HCT116 (cell line): Measurements from ENCODE around the gene SNAP29. TPM values are rescaled to one million over a fixed set of nuclear protein-coding genes. Genes with fewer than 3 reads are reported as not detected.

ENCODE experiments used
- ATAC-seq: fragments of 200-7000 bp; cut with Tn5 transposase; 2 replicates; pipeline ENCODE4 v1.9.1; 2020; ENCODE audit warnings: mild to moderate bottlenecking, moderate library complexity
- BruUV-seq: library from RNA; stranded (reverse); fragments of 400-500 nt; replicated peaks from 2 replicates; lab custom pipeline; 2021; lab: Mats Ljungman, UMichigan
- CTCF ChIA-PET: fragments of 300-600 bp; sonication (Branson Sonifier 250); formaldehyde crosslinking; loops from one replicate; lab custom pipeline; 2021; ENCODE audit warnings: antibody characterized with exemption; lab: Charles Lee
- POLR2A ChIA-PET: fragments of 300-600, 350-600 bp; sonication (Branson Sonifier 250); formaldehyde crosslinking; loops from one replicate; lab custom pipeline; 2021; ENCODE audit warnings: antibody characterized with exemption; lab: Charles Lee
- RAD21 ChIA-PET, 2 experiments: fragments of 300-600 bp; sonication (Branson Sonifier 250); formaldehyde crosslinking; loops; one replicate each; lab custom pipeline; 2023; ENCODE audit warnings: low total read pairs in 2 of 2; ENCODE audit not compliant: uncharacterized antibody in 2 of 2, unreplicated experiment in 2 of 2, low non-redundant PET in 1 of 2; lab: Charles Lee
- DNase-seq: peaks from one replicate; pipeline ENCODE4 v3.0.0-alpha.2; 2010; ENCODE audit warnings: low read depth, low spot score
- H2AFZ ChIP-seq: fragments of 200-600 bp; shearing (Covaris generic), sonication (generic); 2 replicates; pipeline ENCODE4 v1.6.1; 2017; ENCODE audit warnings: low read depth, mixed run types, mixed read lengths, antibody characterized with exemption, low read length; ENCODE audit not compliant: poor library complexity, severe bottlenecking
- H3K27ac ChIP-seq: 2 replicates; pipeline ENCODE4 v1.5.1; 2012; ENCODE audit warnings: low read depth, low read length
- H3K27me3 ChIP-seq: fragments of 200-600 bp; sonication (generic); 2 replicates; pipeline ENCODE4 v1.6.1; 2016; ENCODE audit warnings: mixed run types, low read length, mixed read lengths; ENCODE audit not compliant: insufficient read depth
- H3K36me3 ChIP-seq, 2 experiments: fragments of 200-500 bp in 1 of 2; fragments of 200-600 bp in 1 of 2; sonication (Bioruptor generic) in 1 of 2; sonication (generic) in 1 of 2; 2 replicates each; pipeline versions ENCODE4 v1.5.1 to v1.6.1; 2014 to 2016; ENCODE audit warnings: low read length in 2 of 2, inconsistent platforms in 1 of 2, mixed read lengths in 1 of 2, mixed run types in 1 of 2; ENCODE audit not compliant: insufficient read depth in 2 of 2, control insufficient read depth in 1 of 2
- H3K4me1 ChIP-seq, 2 experiments: fragments of 200-600 bp in 1 of 2; sonication (generic) in 1 of 2; 2 replicates each; pipeline versions ENCODE4 v1.5.1 to v1.6.1; 2012 to 2017; ENCODE audit warnings: low read length in 2 of 2, inconsistent platforms in 1 of 2, mild to moderate bottlenecking in 1 of 2, mixed read lengths in 1 of 2, mixed run types in 1 of 2, moderate library complexity in 1 of 2; ENCODE audit not compliant: insufficient read depth in 2 of 2, control insufficient read depth in 1 of 2
- H3K4me2 ChIP-seq: fragments of 200-600 bp; sonication (generic); 2 replicates; pipeline ENCODE4 v1.6.1; 2017; ENCODE audit warnings: mixed run types, low read length, mixed read lengths
- H3K4me3 ChIP-seq, 2 experiments: fragments of 200-600 bp in 1 of 2; sonication (generic) in 1 of 2; replicated peaks in 1 of 2; 2 replicates each; pipeline ENCODE4 v1.5.1; 2011 to 2016; ENCODE audit warnings: low read length in 2 of 2, control low read depth in 1 of 2, low read depth in 1 of 2, mild to moderate bottlenecking in 1 of 2, mixed read lengths in 1 of 2, mixed run types in 1 of 2
- H3K79me2 ChIP-seq: fragments of 200-600 bp; sonication (generic); 2 replicates; pipeline ENCODE4 v1.6.1; 2017; ENCODE audit warnings: mild to moderate bottlenecking, mixed run types, low read length, moderate library complexity, mixed read lengths; ENCODE audit not compliant: insufficient read depth
- H3K9ac ChIP-seq: fragments of 200-600 bp; sonication (generic); 2 replicates; pipeline ENCODE4 v1.6.1; 2016; ENCODE audit warnings: low read length, mixed read lengths
- H3K9me2 ChIP-seq: fragments of 200-600 bp; sonication (generic), shearing (Covaris generic); 2 replicates; pipeline ENCODE4 v1.6.1; 2017; ENCODE audit warnings: mixed run types, mild to moderate bottlenecking, moderate library complexity; ENCODE audit not compliant: insufficient read depth
- H3K9me3 ChIP-seq, 2 experiments: fragments of 200-500 bp in 1 of 2; fragments of 200-600 bp in 1 of 2; sonication (Bioruptor generic) in 1 of 2; sonication (generic) in 1 of 2; 2 replicates each; pipeline ENCODE4 v1.6.1; 2014 to 2017; ENCODE audit warnings: low read length in 2 of 2, mixed read lengths in 2 of 2, inconsistent platforms in 1 of 2, low read depth in 1 of 2, mild to moderate bottlenecking in 1 of 2, mixed run types in 1 of 2, moderate library complexity in 1 of 2; ENCODE audit not compliant: control insufficient read depth in 1 of 2, insufficient read depth in 1 of 2
- H4K20me1 ChIP-seq: fragments of 200-600 bp; sonication (generic), shearing (Covaris generic); 2 replicates; pipeline ENCODE4 v1.6.1; 2017; ENCODE audit warnings: mixed run types, mild to moderate bottlenecking, moderate library complexity; ENCODE audit not compliant: insufficient read depth
- ATF3 ChIP-seq: IDR thresholded peaks from 2 replicates; pipeline ENCODE4 v1.6.1; 2012
- CBX3 ChIP-seq: IDR thresholded peaks from 2 replicates; pipeline ENCODE4 v1.6.1; 2012; ENCODE audit warnings: low read depth
- CEBPB ChIP-seq: IDR thresholded peaks from 2 replicates; pipeline ENCODE4 v1.6.1; 2012; ENCODE audit warnings: low read depth
- EGR1 ChIP-seq: IDR thresholded peaks from 2 replicates; pipeline ENCODE4 v1.6.1; 2012; ENCODE audit warnings: low read depth
- ELF1 ChIP-seq: IDR thresholded peaks from 2 replicates; pipeline ENCODE4 v1.6.1; 2012; ENCODE audit warnings: low read depth, borderline replicate concordance
- EZH2 ChIP-seq: fragments of 200-600 bp; sonication (generic); IDR thresholded peaks from 2 replicates; pipeline ENCODE4 v1.6.1; 2017; ENCODE audit warnings: antibody characterized with exemption, mixed run types
- EZH2phosphoT487 ChIP-seq: fragments of 200-600 bp; IDR thresholded peaks from 2 replicates; pipeline ENCODE4 v1.6.1; 2018; ENCODE audit warnings: antibody characterized with exemption, borderline replicate concordance
- FOSL1 ChIP-seq: IDR thresholded peaks from 2 replicates; pipeline ENCODE4 v1.6.1; 2012; ENCODE audit warnings: low read depth
- POLR2A ChIP-seq: IDR thresholded peaks from 2 replicates; pipeline ENCODE4 v1.7.0; 2011; ENCODE audit warnings: borderline replicate concordance; ENCODE audit not compliant: insufficient read depth, insufficient read length; ENCODE audit errors: extremely low read depth
- POLR2AphosphoS5 ChIP-seq: IDR thresholded peaks from 2 replicates; pipeline ENCODE4 v1.6.1; 2011; ENCODE audit warnings: mild to moderate bottlenecking, low read depth, low read length, moderate library complexity
- RAD21 ChIP-seq: IDR thresholded peaks from 2 replicates; pipeline ENCODE4 v1.6.1; 2012; ENCODE audit warnings: low read depth, mild to moderate bottlenecking
- SIN3A ChIP-seq: IDR thresholded peaks from 2 replicates; pipeline ENCODE4 v1.6.1; 2012; ENCODE audit warnings: low read depth
- YY1 ChIP-seq: IDR thresholded peaks from 2 replicates; pipeline ENCODE4 v1.6.1; 2011; ENCODE audit warnings: low read length, low read depth, moderate library complexity, mild to moderate bottlenecking; ENCODE audit not compliant: insufficient replicate concordance; ENCODE audit errors: extremely low read depth
- ZNF274 ChIP-seq: fragments of 200-500 bp; sonication (Bioruptor generic); IDR thresholded peaks from 2 replicates; pipeline ENCODE4 v1.6.1; 2014; ENCODE audit warnings: mild to moderate bottlenecking, low read depth, low read length, inconsistent platforms
- intact Hi-C: fragments of 100-400 bp; cut with micrococcal nuclease; formaldehyde crosslinking; loops from 2 replicates; pipeline ENCODE4 v1.10.0; 2022
- total RNA-seq: library from RNA; stranded (reverse); gene quantifications from one replicate; pipeline ENCODE4 v1.2.1, GENCODE V29; 2021; ENCODE audit not compliant: unreplicated experiment
- TF ChIP-seq, protein P1 (sequence below): IDR thresholded peaks from 2 replicates; pipeline ENCODE4 v1.6.1; 2012
- TF ChIP-seq, protein P2 (sequence below): IDR thresholded peaks from 2 replicates; pipeline ENCODE4 v1.6.1; 2012; ENCODE audit warnings: low read depth

Gene SNAP29
- total RNA-seq, 1 experiment from 2014 or later = 27.3 TPM

- Histone ChIP-seq H3K4me1 (peaks cover 3 to 20% of the 10 kb centered on the region in 2 experiments; a peak in 3 of 4 replicates), H4K20me1 (no peaks in the 10 kb centered on the region), H3K27me3 (no peaks in the 10 kb centered on the region), H3K4me2 (no peak overlapping the region), H3K27ac (no peak overlapping the region), H3K79me2 (no peaks in the 10 kb centered on the region), H3K9me3 (no peaks in the 10 kb centered on the region), H2AFZ (no peak overlapping the region), H3K4me3 (no peak overlapping the region), H3K36me3 (peaks cover 0 to 7% of the 10 kb centered on the region in 2 experiments; a peak in 3 of 4 replicates), H3K9me2 (no peaks in the 10 kb centered on the region), H3K9ac (no peak overlapping the region)
- DNase-seq = no peak
- intact Hi-C loops = no loop called here
- CTCF ChIA-PET = no interaction called here
- POLR2A ChIA-PET = no interaction called here
- BruUV-seq = no TSS peak
- RAD21 ChIA-PET = no interaction called here
- TF ChIP-seq, protein P1, sequence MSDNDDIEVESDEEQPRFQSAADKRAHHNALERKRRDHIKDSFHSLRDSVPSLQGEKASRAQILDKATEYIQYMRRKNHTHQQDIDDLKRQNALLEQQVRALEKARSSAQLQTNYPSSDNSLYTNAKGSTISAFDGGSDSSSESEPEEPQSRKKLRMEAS = no peak
- TF ChIP-seq CBX3 (no peak), ATF3 (no peak), EGR1 (no peak), CEBPB (no peak), YY1 (no peak), ZNF274 (no peak), EZH2phosphoT487 (no peak), POLR2AphosphoS5 (no peak)
- ATAC-seq = no peak
Observed at GRCh38 chr22:20882855-20883254, 24.0 kb downstream of the SNAP29 start.

- intact Hi-C loops = no loop called here
- Histone ChIP-seq H3K4me2 (no peak overlapping the region), H3K36me3 (peaks cover 0 to 10% of the 10 kb centered on the region in 2 experiments; a peak in 3 of 4 replicates), H4K20me1 (no peaks in the 10 kb centered on the region), H3K4me3 (no peak overlapping the region), H3K9me2 (no peaks in the 10 kb centered on the region), H3K4me1 (peaks cover 3 to 20% of the 10 kb centered on the region in 2 experiments; a peak in 3 of 4 replicates), H2AFZ (no peak overlapping the region), H3K9ac (no peak overlapping the region), H3K27ac (no peak overlapping the region), H3K9me3 (no peaks in the 10 kb centered on the region), H3K79me2 (no peaks in the 10 kb centered on the region), H3K27me3 (no peaks in the 10 kb centered on the region)
- DNase-seq (no peak), ATAC-seq (no peak)
- no peak for TF ChIP-seq ZNF274
- no peak for TF ChIP-seq ELF1
- TF ChIP-seq SIN3A = no peak
- no peak for TF ChIP-seq RAD21
- no peak for TF ChIP-seq POLR2A
- TF ChIP-seq EZH2 = no peak
- TF ChIP-seq EGR1 = no peak
- TF ChIP-seq, protein P1 = no peak
- TF ChIP-seq, protein P2, sequence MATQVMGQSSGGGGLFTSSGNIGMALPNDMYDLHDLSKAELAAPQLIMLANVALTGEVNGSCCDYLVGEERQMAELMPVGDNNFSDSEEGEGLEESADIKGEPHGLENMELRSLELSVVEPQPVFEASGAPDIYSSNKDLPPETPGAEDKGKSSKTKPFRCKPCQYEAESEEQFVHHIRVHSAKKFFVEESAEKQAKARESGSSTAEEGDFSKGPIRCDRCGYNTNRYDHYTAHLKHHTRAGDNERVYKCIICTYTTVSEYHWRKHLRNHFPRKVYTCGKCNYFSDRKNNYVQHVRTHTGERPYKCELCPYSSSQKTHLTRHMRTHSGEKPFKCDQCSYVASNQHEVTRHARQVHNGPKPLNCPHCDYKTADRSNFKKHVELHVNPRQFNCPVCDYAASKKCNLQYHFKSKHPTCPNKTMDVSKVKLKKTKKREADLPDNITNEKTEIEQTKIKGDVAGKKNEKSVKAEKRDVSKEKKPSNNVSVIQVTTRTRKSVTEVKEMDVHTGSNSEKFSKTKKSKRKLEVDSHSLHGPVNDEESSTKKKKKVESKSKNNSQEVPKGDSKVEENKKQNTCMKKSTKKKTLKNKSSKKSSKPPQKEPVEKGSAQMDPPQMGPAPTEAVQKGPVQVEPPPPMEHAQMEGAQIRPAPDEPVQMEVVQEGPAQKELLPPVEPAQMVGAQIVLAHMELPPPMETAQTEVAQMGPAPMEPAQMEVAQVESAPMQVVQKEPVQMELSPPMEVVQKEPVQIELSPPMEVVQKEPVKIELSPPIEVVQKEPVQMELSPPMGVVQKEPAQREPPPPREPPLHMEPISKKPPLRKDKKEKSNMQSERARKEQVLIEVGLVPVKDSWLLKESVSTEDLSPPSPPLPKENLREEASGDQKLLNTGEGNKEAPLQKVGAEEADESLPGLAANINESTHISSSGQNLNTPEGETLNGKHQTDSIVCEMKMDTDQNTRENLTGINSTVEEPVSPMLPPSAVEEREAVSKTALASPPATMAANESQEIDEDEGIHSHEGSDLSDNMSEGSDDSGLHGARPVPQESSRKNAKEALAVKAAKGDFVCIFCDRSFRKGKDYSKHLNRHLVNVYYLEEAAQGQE = no peak
- TF ChIP-seq FOSL1 = no peak
- TF ChIP-seq POLR2AphosphoS5 = no peak
- ChIA-PET CTCF (interaction anchor here (1.7 to 2.2 kb wide), 2 partner anchors 38 to 72 kb away, joined by 5 to 21 read pairs; no protein-coding TSS in a partner anchor), RAD21 (no interaction called here), POLR2A (no interaction called here)
- no TSS peak for BruUV-seq
Observed at GRCh38 chr22:20884454-20884853, 25.6 kb downstream of the SNAP29 start.
